ENCODE measurements around the gene PIP5K1B. TPM values are rescaled to one million over a fixed set of nuclear protein-coding genes. Genes with fewer than 3 reads are reported as not detected.

Gene PIP5K1B
- total RNA-seq, 1 experiment from 2014 or later: 2.5 TPM

DNA sequence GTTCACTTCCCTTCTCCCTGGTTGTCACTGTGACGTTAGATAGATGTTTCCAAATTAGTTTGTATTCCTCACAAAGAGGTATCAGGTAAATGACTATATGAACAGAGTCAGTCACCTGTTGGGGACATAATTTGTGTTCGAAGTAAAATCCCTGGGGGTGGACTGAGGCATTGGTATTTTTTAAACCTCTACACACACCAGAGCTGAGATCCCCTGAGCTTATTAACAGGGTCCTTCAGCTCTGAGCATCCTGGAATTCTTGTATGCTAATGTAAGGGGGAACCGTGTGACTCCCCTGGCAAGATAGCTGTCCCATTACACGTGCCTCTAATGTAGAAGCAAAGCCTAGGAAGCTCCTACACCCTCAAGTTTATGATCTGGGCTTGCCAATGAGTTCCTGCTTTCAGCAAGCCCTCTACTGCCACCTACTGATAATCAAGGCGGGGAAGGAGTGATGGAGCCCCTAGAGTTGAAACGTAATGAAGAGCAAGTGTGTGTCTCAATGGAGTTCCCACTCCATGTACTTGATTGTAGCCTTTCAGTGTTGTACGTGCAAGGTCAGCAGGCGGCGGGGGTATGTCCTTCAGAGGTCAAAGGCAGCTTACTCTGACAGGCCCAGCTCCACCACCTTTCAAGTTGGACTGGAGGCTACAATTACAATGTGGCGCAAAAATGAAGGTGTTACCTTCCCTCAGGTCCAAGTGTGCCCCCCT is 294.5 kb downstream of the PIP5K1B start:
- H3K18ac ChIP-seq (ENCODE audit: insufficient read length, low read depth, low read length): no peak overlapping the region
- no peak overlapping the region for H4K5ac ChIP-seq (ENCODE audit: insufficient read length, low read depth, low read length)
- no peak overlapping the region for H2BK5ac ChIP-seq (ENCODE audit: insufficient read length, low read length)
- H3K4ac ChIP-seq (ENCODE audit: low read depth, low read length): no peak overlapping the region
- H3K9me3 ChIP-seq (ENCODE audit: control insufficient read depth, low read depth, low read length): no peaks in the 10 kb centered on the region
- no peak overlapping the region for H3K23ac ChIP-seq (ENCODE audit: insufficient read length, low read depth, low read length)
- no peak overlapping the region for H3K4me2 ChIP-seq (ENCODE audit: insufficient read depth, insufficient read length, low read length)
- H4K20me1 ChIP-seq (ENCODE audit: control insufficient read depth, insufficient read depth, insufficient read length): no peaks in the 10 kb centered on the region
- H2BK20ac ChIP-seq (ENCODE audit: low read depth, low read length, poor library complexity, severe bottlenecking): no peak overlapping the region
- H3K23me2 ChIP-seq (ENCODE audit: insufficient read length, low read depth, low read length, poor library complexity, severe bottlenecking): no peaks in the 10 kb centered on the region
- DNase-seq: peak; percentile 81
- H3K4me1 Mint-ChIP-seq: peaks cover 26 to 35% of the 10 kb centered on the region in 2 experiments
- H3K79me1 ChIP-seq (ENCODE audit: insufficient read depth, low read depth, low read length, poor library complexity, severe bottlenecking): no peaks in the 10 kb centered on the region
- no CpG with 5 or more reads among the region's 10 CpGs for WGBS (ENCODE audit: extremely low coverage, insufficient read length, low lambda C conversion rate)
- peak; percentile 93 for TF ChIP-seq CTCF (conservative IDR thresholded peaks at IDR 0.05)
- H4K91ac ChIP-seq (ENCODE audit: insufficient read length, low read depth, low read length): no peak overlapping the region
- no peak overlapping the region; a peak in 1 of 7 replicates for H3K27ac Mint-ChIP-seq
- H3K36me3 Mint-ChIP-seq (ENCODE audit: insufficient read depth in 1 of 3, low read depth in 3 of 3): no peaks in the 10 kb centered on the region
- H3K27me3 ChIP-seq (ENCODE audit: insufficient read depth, low read length): no peaks in the 10 kb centered on the region
- H2AFZ ChIP-seq (ENCODE audit: low read length): no peak overlapping the region
- H3K14ac ChIP-seq (ENCODE audit: insufficient read depth, low read length): no peak overlapping the region
- H2BK15ac ChIP-seq (ENCODE audit: low read depth, low read length): no peak overlapping the region
- no peak overlapping the region for H3K4me3 Mint-ChIP-seq
- no peak overlapping the region for H2AK5ac ChIP-seq (ENCODE audit: insufficient read length, low read length)
- H3K27ac ChIP-seq (ENCODE audit: insufficient read length, low read depth, low read length): no peak overlapping the region
- no peak overlapping the region for H3T11ph ChIP-seq (ENCODE audit: low read length)
- no peak overlapping the region for H3K56ac ChIP-seq (ENCODE audit: insufficient read length, low read depth, low read length)
- H2BK120ac ChIP-seq (ENCODE audit: low read depth, low read length, poor library complexity, severe bottlenecking): no peak overlapping the region
- H3K79me2 ChIP-seq (ENCODE audit: insufficient read depth, low read length): no peaks in the 10 kb centered on the region
- no peak overlapping the region for H2BK12ac ChIP-seq (ENCODE audit: insufficient read length, low read depth, low read length)
- H4K8ac ChIP-seq (replicated peaks; ENCODE audit: insufficient read length, low read depth, low read length): no peak overlapping the region
- no peak overlapping the region for H3K9ac ChIP-seq (ENCODE audit: extremely low read depth, insufficient read length, low read length)
- no peaks in the 10 kb centered on the region for H3K27me3 Mint-ChIP-seq (ENCODE audit: low read depth)
- no peaks in the 10 kb centered on the region for H3K9me3 Mint-ChIP-seq
- no peaks in the 10 kb centered on the region for H3K4me1 ChIP-seq (ENCODE audit: insufficient read depth, low read length)
